K562 (cell line): ENCODE results near the gene IFT122.

ENCODE experiments used
- CHD4 ChIP-seq: fragments of 200-600 bp; sonication (generic); IDR thresholded peaks from 3 replicates; pipeline ENCODE4 v1.6.1; 2012; ENCODE audit warnings: low read depth, mild to moderate bottlenecking, mixed read lengths, low read length, inconsistent platforms; ENCODE audit not compliant: insufficient read depth, insufficient replicate concordance, poor library complexity, severe bottlenecking
- CTCFL ChIP-seq: IDR thresholded peaks from 2 replicates; pipeline ENCODE4 v1.6.1; 2011; ENCODE audit warnings: borderline replicate concordance, low read depth, mild to moderate bottlenecking, moderate library complexity, low read length; ENCODE audit not compliant: insufficient read depth, poor library complexity, severe bottlenecking
- FOXP1 ChIP-seq: sonication (generic); formaldehyde crosslinking; IDR thresholded peaks from 2 replicates; pipeline ENCODE4 v1.8.0; 2022; ENCODE audit warnings: mild to moderate bottlenecking, missing genetic modification reagents
- MLX ChIP-seq, 2 experiments: fragments of 450-650 bp in 1 of 2; sonication (generic) in 1 of 2; formaldehyde crosslinking; conservative IDR thresholded peaks; 2 replicates each; pipeline versions ENCODE4 v1.4.0 to v1.8.1; 2020 to 2022; ENCODE audit warnings: mild to moderate bottlenecking in 1 of 2, missing genetic modification reagents in 1 of 2
- ZNF584 ChIP-seq: fragments of 200-800 bp; sonication (Bioruptor generic); IDR thresholded peaks from 2 replicates; pipeline ENCODE4 v1.6.1; 2016; ENCODE audit warnings: low read depth, mild to moderate bottlenecking, missing genetic modification characterization, missing compliant biosample characterization

GRCh38 chr3:129476586-129476985 lies 36.6 kb downstream of the IFT122 start:
- TF ChIP-seq FOXP1 (CRISPR knock-in tag) (no peak), CHD4 (no peak), CTCFL (no peak), MLX (CRISPR knock-in tag; conservative IDR thresholded peaks at IDR 0.05) (no peak), ZNF584 (no peak)
